Mesothelial cell of epicardium (in vitro differentiated cells): Measurements from ENCODE around the gene KAZN. TPM values are rescaled to one million over a fixed set of nuclear protein-coding genes. Genes with fewer than 3 reads are reported as not detected.

Experiments
- DNase-seq, 2 experiments: peaks; one replicate each; pipeline ENCODE4 v3.0.0; 2021; ENCODE audit warnings: low spot score in 2 of 2; ENCODE audit not compliant: unreplicated experiment in 2 of 2
- H3K27ac Mint-ChIP-seq: 2 replicates; pipeline ENCODE4 v1.8.0; 2021; ENCODE audit warnings: mixed read lengths
- H3K27me3 Mint-ChIP-seq: 2 replicates; pipeline ENCODE4 v1.8.0; 2021; ENCODE audit warnings: low read depth, mixed read lengths
- H3K36me3 Mint-ChIP-seq: 2 replicates; pipeline ENCODE4 v1.8.0; 2021; ENCODE audit warnings: mixed read lengths
- H3K4me1 Mint-ChIP-seq: 2 replicates; pipeline ENCODE4 v1.8.0; 2021; ENCODE audit warnings: mixed read lengths
- H3K4me3 Mint-ChIP-seq: 2 replicates; pipeline ENCODE4 v1.8.0; 2021; ENCODE audit warnings: mild to moderate bottlenecking, moderate library complexity, mixed read lengths
- H3K9me3 Mint-ChIP-seq: 2 replicates; pipeline ENCODE4 v1.8.0; 2021; ENCODE audit warnings: mixed read lengths
- total RNA-seq: library from RNA; stranded (reverse); gene quantifications from 3 replicates; pipeline ENCODE4 v1.2.1, GENCODE V29; 2021
- TF ChIP-seq, protein P1 (sequence below): fragments of 200-600 bp; sonication (generic); IDR thresholded peaks from one replicate; pipeline ENCODE4 v1.5.0; 2021; ENCODE audit warnings: antibody characterized with exemption; ENCODE audit not compliant: unreplicated experiment

The KAZN gene
- total RNA-seq, 1 donor from 2014 or later, result 38.4 TPM

DNA sequence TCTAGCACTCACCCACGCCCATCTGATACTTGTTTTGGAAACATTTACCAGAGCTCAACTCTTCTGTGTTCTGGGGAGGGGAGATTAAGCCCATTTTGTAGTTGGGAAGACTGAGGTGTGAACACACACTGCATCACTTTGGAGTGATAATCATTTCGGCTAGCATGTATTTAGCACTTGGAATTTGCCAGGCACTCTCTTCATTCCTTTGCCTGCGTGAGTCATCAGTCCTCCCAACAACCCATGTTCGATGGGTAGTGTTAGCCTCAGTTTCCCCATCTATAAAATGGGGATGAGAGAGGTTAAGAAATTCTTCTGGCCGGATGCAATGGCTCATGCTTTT is 372.3 kb downstream of the KAZN start:
- Mint-ChIP-seq H3K4me3 (no peak overlapping the region), H3K36me3 (peaks cover 20% of the 10 kb centered on the region), H3K27me3 (no peaks in the 10 kb centered on the region), H3K9me3 (peaks cover 8% of the 10 kb centered on the region), H3K27ac (peak overlapping the region; percentile 59), H3K4me1 (peaks cover 23% of the 10 kb centered on the region)
- no peak for DNase-seq
- TF ChIP-seq, protein P1, sequence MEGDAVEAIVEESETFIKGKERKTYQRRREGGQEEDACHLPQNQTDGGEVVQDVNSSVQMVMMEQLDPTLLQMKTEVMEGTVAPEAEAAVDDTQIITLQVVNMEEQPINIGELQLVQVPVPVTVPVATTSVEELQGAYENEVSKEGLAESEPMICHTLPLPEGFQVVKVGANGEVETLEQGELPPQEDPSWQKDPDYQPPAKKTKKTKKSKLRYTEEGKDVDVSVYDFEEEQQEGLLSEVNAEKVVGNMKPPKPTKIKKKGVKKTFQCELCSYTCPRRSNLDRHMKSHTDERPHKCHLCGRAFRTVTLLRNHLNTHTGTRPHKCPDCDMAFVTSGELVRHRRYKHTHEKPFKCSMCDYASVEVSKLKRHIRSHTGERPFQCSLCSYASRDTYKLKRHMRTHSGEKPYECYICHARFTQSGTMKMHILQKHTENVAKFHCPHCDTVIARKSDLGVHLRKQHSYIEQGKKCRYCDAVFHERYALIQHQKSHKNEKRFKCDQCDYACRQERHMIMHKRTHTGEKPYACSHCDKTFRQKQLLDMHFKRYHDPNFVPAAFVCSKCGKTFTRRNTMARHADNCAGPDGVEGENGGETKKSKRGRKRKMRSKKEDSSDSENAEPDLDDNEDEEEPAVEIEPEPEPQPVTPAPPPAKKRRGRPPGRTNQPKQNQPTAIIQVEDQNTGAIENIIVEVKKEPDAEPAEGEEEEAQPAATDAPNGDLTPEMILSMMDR, result no peak

DNA sequence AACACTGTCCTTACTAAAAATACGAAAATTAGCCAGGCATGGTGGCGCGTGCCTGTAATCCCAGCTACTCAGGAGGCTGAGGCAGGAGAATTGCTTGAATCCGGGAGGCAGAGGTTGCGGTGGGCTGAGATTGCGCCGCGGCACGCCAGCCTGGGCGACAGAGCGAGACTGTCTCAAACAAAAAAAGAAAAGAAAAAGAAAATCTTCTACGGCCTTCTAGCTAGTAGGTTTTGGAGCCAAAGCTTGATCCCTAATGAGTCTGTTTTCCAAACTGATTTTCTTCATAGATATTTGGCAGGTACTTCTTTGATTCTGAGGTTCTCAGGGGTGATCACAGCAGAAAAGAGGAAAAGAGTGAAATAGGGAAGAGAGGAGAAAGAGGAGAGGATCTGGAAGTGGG is 372.7 kb downstream of the KAZN start:
- no peak for DNase-seq
- peaks cover 19% of the 10 kb centered on the region for H3K36me3 Mint-ChIP-seq
- TF ChIP-seq, protein P1, result no peak
- peaks cover 23% of the 10 kb centered on the region for H3K4me1 Mint-ChIP-seq
- peaks cover 8% of the 10 kb centered on the region for H3K9me3 Mint-ChIP-seq
- no peaks in the 10 kb centered on the region for H3K27me3 Mint-ChIP-seq
- peak overlapping the region; percentile 88 for H3K27ac Mint-ChIP-seq
- H3K4me3 Mint-ChIP-seq, result peak overlapping the region; percentile 56

DNA sequence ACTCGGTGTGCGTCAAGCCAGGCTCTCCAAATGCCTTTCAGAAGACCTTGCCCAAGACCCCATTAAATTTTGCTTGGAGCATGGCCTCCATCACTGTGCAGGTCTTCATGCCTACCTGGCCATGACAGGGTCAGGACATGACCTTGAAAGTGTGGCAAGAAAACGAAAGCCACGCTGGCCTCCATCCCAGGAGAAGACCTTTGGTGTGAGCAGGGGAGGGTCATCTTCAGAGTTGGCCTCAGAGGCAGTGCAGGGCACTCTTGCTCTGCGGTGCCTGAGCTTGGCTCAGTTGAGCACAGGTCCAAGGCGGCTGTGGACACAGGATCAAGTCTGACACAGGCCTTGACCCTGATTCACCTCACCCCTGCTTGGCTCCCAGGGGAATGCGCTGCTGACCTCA is 373.6 kb downstream of the KAZN start:
- Mint-ChIP-seq H3K36me3 (peaks cover 14% of the 10 kb centered on the region), H3K4me3 (peak overlapping the region; percentile 56), H3K27ac (peak overlapping the region; percentile 90), H3K27me3 (no peaks in the 10 kb centered on the region), H3K9me3 (peaks cover 8% of the 10 kb centered on the region), H3K4me1 (peaks cover 23% of the 10 kb centered on the region)
- DNase-seq, result no peak
- TF ChIP-seq, protein P1, result no peak

DNA sequence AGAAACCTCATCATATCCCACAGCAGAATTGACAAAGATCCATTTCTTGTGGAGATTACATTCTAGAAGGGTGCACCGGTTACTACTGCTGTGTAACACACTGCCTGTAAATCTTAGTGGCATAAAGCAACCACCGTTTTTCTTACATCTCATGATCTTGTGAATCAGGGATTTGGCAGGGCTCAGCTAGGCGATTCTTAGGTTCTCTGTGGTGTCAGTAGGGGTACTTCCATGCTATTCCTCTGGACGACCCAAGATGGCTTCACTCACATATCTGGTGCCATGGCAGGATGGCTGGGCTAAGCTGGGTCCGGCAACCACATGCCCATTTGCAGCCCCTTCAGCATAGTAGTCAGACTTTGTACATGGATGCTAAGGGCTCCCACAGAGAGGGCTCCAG is 375.3 kb downstream of the KAZN start:
- H3K27me3 Mint-ChIP-seq, result no peaks in the 10 kb centered on the region
- H3K4me1 Mint-ChIP-seq, result peaks cover 17% of the 10 kb centered on the region
- H3K27ac Mint-ChIP-seq, result no peak overlapping the region
- DNase-seq, result no peak
- peaks cover 5% of the 10 kb centered on the region for H3K9me3 Mint-ChIP-seq
- H3K4me3 Mint-ChIP-seq, result no peak overlapping the region
- TF ChIP-seq, protein P1, result no peak
- peaks cover 16% of the 10 kb centered on the region for H3K36me3 Mint-ChIP-seq

DNA sequence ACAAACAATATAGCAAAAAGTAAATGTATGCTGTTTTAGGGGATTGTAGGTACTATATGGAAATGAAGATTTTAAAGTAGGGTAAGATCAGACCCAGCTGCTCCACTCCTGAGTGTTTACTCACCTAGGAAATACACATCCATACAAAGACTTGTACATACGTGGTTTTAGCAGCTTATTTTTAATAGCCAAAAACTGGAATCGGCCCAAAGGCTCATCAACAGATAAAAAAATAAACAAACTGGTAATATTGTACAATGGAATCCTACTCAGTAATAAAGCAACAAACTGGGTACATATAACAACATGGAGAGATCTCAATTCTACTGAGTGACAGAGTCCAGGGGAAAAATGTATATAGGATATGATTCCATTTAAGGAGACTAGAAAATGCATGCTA is 375.9 kb downstream of the KAZN start:
- Mint-ChIP-seq H3K9me3 (peaks cover 5% of the 10 kb centered on the region), H3K27ac (peak overlapping the region; percentile 64), H3K36me3 (peaks cover 16% of the 10 kb centered on the region), H3K4me1 (peaks cover 15% of the 10 kb centered on the region), H3K27me3 (no peaks in the 10 kb centered on the region), H3K4me3 (no peak overlapping the region)
- DNase-seq, result no peak
- TF ChIP-seq, protein P1, result no peak

DNA sequence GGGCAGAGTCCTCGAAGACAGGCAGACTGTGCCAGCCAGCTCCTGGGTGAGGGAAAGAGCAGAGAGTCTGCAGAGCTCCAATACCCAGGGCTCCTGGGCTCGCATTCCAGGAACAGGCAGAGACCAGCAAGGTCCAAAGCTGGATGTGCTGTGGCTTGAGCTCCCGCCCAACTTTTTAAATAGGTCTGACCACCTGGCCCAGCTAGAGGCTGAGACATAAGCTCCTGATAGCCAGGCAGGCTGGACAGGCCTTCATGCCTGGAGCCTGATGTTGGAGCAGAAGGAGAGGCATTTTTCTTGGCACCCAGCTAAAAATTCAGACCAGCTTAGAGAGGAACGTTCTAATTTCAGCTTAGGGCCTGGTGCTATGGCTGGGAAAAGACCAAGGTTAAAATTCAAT is 376.6 kb downstream of the KAZN start:
- no peak overlapping the region for H3K4me3 Mint-ChIP-seq
- no peaks in the 10 kb centered on the region for H3K27me3 Mint-ChIP-seq
- peaks cover 16% of the 10 kb centered on the region for H3K36me3 Mint-ChIP-seq
- H3K9me3 Mint-ChIP-seq, result peaks cover 5% of the 10 kb centered on the region
- TF ChIP-seq, protein P1, result no peak
- no peak for DNase-seq
- H3K4me1 Mint-ChIP-seq, result peaks cover 16% of the 10 kb centered on the region
- H3K27ac Mint-ChIP-seq, result no peak overlapping the region
